Activated CD4-positive, alpha-beta T cell treated with anti-CD3 and anti-CD28 coated beads for 4 hours (primary cell): ENCODE data around the gene PRELP.
"Not testable (repeated sequence)": the region's sequence is repeated elsewhere in the genome, so short reads cannot be mapped to it uniquely, and the experiment has no call there.

Experiments
- DNase-seq, 2 donors: peaks; one replicate each; pipeline ENCODE4 v3.0.0-alpha.2; 2020

Gene PRELP

DNA sequence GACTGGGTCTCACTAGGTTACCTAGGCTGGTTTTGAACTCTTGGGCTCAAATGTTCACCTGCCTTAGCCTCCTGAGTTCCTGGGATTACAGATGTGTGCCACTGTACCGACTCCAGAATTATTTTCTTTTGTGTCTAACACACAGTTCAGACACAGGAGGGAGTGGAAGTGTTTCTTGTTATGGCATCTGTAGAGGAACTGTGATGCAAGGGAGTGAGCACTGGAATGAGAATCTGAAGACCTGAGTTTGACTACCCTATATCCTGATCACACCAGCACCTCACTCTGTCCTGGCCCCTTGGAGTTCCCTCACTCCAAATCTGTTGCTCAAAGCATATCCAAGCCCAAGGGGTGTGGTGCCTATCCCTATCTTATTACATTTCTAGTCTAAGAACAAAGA lies 33.5 kb downstream of the PRELP start:
- no peak for DNase-seq

DNA sequence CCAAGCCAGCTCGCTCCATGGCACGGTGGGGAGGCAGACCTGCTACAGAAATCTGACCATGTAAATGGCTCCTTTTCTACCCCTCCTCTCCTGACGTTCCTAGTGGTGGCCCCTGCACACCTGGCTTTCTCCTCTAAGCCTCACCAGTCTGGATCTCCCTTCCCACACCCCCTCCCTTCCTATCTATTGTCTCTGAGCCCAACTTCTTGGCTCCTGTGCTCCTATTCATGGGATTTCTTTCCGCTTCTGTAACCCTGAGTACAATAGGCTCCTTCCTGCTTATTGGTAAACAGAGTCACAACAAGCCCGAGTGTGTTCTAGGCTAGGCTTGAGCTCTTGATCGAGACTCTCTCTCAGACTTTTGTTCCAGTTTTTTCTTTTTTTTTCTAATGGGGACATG lies 35.9 kb downstream of the PRELP start:
- no peak for DNase-seq

DNA sequence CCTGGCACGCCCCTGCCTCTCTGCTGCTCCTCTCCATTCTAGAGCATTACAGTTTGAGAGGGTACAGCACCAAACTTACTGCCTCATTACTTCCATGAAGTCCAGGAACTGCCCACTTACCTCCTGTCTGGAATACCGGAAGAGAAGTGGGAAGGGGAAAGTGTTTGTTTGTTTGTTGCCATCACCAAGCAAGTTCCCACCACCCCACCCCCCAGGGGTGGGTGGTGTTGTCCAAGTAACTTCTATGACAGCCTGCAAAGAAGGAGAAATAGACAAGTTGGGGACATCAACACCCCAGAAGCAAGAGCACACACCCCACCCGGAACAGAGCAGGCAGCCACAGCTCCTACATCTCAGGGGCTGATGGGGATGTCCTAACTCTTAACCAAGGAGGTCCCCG lies 36.3 kb downstream of the PRELP start:
- DNase-seq = no peak

DNA sequence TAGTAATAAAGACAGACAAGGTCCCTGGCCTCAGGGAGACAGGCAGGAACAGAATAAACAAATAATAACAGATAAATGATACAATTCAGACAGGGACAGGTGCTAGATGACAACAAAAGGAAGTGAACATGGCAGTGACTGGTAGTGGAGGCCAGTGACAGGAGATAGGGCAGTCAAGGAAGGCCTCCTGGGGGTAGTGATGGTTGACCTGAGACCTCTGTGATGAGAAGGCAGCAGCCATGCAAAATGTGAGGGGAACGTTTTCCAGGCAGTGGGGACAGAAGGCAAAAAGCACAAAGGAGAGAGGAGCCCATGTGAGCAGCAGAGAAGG lies 36.9 kb downstream of the PRELP start:
- DNase-seq = no peak

DNA sequence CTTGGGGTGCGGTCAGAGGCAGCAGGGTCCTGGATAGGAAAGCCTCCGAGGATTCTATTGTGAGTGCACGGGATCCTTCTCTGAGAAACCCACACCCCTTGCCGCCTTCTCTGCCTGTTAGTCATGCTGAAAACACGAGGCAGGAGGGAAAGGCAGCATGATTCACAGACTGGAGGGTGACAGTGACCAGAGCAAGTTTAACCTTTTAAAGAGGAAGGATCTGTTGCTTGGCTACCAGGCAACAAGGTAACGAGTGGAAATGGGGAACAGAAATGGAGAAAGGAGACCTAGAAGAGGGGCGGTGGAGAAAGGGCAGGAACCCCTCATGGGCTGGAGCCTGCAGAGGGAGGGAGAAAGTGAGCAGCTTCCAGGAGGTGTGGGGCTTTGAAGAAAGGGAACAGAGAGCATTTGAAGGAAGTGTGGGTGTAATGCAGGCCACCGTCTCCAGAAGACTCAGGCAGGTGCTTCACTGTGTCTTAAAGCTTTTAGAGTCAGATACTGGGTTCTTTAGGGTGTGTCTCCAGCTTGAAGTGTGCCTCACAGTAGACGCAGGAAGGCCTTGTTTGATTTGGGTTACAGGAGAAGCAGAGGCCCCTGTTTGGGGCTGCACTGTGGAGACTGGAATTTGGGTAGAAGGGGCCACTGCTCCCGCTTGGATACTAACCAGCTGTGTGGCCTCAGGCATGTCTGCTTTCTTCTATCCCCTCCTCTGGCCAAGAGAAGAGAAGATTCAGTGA lies 37.4 kb downstream of the PRELP start:
- DNase-seq = peak; percentile 42 to 55

DNA sequence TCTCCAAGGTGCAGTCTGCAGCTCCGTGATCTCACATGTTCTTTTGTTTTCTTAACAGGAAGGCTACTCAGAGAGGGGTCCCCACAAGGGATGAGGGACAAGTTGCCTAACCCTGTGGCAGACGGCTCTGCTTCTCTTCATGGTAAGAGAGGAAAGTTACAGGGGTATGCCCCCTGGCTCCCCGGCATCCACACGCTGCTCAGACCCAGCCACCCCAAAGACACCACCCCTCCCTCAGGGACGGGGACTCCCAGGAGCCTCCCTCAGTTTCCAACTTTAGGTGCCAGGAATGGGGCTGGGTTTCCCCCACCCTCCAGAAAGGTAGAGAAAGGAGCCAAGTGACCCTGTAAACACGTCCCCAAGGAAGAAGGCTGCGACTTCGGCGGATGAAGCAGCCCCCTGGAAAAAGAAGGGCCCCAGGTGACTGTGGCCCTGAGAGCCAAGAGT lies 38.0 kb downstream of the PRELP start:
- no peak for DNase-seq

DNA sequence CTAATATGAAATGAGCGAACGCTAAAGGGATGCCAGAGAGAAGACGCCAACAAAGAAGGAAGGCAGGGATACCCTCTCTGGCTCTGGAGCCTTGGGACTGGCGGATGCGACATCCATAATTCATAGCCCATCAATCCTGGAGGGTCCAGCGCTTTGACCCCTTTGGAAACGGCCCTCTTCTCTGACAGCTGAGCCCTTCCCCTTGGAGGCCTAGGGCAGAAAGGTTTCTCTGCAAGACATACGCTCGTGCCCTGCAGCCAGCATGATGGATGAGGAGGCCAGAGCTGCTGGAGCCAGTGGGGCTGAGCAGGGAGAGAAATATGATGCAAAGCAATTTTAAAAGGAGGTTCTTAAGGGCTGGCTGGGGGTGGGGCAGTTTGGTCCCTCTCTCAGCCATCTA lies 40.6 kb downstream of the PRELP start:
- no peak for DNase-seq

DNA sequence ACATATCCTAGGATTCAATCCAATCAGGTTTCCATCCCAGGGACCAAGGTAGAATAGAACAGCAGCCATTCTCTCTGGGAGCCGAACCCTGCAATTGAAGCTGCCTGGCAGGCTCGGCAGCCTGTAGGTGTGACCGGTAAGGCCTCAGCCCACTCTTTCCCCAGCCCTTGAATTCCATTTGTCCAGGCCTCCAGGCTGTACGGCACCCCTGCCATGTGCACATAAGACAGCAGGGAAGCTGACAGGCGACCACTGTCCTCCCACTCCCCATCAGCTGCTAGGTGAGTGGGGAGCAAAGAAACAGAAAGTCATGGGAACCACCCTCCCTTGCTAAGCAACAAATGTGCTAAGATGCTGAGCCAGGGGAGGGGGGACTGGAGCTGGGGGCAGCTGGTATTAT lies 41.3 kb downstream of the PRELP start:
- DNase-seq = no peak

DNA sequence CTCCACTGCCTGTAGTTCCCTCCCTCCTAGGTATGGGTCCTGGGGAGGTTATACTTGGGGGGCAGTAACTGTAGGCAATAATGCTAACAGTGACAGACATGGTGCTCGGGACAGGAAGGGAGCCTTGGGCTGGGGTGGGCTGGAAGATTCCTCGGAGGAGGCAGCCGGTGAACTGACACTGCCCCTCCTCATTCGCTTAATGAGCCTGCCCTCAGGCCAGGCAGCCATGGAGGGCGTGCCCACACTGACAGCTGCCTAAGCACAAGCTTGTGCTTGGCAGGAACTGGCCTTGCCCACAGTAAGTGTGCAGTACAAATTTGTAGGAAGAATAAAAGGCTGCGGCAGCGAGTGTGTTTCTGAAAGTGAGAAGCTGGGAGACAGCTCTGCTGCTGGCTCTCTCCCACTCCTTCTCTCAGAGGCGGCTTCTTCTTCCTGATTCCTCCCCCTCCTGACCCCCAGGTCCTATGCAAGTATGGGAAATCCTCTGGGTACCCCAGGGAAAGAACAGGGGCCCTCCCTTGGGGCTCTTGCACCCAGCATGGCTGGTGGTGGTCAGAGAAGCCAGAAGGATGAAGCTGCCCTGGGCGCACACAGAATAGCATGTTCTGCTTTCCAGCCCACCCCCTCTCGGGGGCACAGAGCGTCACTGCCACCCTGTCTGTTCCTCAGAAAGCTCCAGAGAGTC lies 42.0 kb downstream of the PRELP start:
- no peak for DNase-seq

DNA sequence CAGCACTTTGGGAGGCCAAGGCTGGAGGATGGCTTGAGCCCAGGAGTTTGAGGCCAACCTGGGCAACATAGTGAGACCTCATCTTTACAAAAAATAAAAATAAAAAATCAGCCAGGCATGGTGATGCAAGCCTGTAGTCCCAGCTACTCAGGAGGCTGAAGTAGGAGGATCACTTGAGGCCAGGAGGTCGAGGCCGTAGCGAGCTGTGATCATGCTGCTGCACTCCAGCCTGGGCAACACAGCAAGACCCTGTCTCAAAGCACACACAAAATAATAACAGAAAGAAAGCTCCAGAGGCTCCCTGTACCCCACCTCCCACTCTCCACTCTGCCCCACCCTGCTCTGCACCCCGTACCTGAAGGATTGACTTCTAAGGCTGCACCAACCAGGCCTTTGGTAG lies 42.5 kb downstream of the PRELP start:
- not testable (repeated sequence) for DNase-seq

DNA sequence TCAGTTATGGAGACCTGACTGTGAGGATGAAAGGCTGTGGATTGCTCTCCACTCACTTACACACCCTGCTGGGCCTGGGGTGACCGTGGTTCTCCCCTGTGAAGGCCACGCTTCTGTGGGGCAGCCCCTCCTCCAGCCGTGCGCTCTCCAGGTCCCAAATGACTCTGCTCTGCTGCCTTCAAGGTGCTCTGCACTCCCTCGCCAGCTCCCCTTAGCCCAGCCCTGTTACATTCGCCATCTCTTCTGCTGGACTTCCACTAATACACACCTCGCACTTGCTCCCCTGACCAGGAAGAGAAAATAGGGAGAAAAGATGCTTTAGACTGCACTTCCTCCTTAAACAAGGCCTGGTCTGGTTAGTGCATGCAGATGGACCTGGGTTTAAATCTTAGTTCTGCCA lies 42.9 kb downstream of the PRELP start:
- DNase-seq = no peak

DNA sequence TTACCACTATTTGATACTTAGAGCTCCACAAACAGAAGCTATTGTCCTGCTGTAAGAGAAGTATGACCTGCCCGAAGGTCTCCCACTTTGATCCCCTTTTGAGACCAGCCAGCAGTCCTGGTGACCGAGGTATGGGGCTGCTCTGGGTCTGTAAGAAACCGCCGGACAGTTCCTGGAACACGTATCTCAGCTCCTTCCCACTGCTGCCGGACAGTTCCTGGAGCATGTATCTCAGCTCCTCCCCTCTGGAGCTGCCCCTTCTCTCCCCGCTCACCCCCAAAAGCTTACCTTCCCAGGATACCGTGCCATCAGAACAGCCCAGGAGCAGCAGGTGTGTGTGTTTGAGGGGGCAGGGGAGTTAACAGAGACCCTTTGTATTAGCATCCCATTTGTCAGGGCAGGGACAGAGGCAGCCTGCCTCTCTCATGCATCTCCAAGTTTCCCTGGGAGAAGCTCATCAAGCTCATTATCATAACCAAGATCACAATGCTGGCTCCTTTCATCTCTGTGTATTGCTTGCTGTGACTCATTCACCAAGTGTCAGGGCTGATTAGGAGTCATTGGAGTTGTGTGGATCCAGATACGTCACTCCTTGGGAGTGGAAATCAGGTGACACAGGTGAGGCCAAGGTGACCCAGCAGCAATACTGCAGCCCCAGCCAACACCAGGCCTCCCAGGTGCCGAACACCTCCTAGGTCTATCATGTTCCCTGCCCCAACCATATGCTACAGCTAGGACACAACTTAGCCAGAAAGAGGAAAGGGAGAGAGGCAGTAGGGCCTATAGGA lies 43.6 kb downstream of the PRELP start:
- no peak for DNase-seq

DNA sequence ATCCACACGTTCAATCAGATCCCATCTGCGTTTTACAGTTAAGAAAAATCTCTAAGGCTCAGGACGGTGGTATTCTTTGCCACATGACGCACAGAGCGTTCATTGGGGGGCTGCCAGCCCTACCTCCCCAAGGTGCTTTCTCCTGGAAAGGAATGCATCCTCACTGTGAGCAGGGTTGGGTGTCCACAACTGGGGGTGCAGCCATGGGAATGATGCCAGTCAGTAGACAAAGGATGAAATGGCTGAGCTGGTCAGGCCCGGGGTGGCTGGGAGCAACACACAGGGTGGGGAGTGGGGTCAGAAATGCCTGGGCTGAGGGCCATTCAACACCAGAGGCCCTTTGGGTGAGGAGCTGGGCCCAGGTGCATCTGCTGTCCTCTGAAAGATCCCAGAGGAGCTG lies 44.3 kb downstream of the PRELP start:
- no peak for DNase-seq

DNA sequence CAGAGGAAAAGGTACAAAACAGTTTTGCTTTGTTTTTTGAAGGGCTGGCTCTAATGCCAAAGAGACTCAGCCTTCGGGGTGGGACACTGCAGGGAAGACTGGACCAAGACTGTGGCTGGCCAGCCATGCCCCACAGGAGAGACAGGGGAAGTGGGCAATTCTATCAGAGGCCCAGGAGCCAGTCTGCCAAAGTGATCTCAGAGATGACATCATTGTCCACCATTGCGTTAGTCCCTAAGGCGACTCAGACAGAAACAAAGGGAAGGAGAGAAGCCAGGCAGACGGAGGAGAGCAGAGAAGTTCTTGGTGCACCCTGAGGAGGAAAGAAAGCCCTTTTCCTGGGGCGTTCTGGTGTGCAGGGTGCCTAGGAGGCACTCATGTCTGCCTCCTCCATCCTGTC lies 44.7 kb downstream of the PRELP start:
- no peak for DNase-seq

DNA sequence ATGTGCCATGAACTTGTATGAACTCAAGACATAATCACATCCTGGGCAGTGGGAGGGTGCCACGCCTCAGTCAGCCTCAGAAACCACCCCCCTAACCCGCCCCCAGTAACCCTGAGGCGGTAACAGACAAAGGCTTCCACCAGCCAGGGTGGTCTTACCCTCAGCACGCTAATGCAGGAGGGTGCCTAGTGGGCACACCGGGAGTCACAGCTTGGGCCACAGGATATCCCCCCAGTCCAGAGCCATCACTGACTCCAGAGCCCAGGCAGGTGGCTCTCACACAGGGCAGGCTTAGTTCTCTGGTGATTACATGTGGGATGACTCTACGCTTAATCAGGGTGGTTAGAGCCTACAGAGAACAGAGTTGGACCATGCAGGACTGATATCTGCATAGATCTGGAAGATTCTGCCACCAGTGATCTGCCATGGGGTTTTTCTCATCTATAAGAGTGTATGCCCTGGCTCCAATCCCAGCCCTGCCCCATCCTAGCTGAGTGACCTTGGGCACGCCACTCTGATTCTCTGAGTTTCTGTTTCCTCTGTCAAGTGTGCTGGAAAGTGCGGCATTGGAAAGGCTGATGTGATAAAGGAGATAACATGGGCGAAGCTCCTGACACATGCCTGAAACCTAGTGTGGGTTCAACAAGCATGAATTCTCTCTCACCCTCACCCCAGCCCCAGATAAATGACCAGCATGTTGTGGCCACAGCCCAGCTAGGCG lies 45.6 kb downstream of the PRELP start:
- DNase-seq = no peak

DNA sequence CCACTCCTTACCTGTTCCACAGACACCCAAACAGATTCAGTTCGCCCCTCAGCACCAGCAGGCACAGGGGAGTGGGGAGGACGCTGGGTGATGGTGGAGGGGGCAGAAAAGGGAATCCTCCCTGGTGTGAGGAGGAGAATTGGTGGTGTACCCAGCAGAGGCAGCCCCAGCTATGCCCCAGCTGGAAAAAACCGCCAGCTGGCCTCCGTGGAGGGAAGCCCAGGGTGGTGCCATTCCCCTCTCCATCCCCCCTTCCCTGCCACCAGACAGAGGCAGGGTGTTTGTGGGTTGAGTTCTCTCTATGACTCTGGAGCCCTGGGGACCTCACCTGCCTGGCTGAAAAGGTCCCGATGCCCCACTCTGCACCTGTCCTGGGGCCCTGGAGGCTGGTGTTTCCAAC lies 46.2 kb downstream of the PRELP start:
- DNase-seq = no peak

DNA sequence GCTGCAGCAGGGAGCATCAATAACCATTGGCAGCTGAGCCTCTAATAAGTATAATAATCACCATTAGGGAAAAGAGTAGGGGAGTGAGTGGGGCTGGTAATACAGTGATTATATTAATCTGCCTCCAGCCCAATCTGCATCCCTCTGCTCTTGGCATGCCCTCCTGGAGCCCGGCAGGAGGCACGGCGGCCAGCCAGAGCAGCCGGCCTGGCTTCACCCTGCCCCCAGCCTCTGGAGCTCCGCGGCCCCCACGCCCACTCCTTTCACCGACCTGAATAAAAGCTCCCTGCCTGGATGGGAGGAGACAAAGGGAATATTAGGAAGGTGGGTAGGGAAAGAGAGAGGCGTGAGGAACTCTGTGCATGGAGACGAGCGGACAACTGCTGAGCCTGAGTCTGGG lies 46.6 kb downstream of the PRELP start:
- DNase-seq = no peak

DNA sequence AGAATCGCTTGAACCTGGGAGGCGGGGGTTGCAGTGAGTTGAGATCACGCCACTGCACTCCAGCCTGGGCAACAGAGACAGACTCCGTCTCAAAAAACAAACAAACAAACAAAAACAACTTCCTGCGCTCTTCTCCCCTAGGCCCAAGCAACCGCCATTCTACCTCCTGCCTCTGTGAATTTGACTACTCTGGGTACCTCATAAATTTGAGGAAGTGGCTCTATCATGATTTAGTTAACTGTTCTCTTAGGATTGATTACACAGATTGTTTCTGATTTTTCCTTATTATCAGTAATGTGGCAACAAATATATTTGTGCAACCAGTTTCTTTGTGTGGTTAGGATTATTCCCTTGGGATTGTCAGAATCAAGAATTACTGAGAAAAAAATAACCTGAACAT lies 48.1 kb downstream of the PRELP start:
- no peak for DNase-seq

DNA sequence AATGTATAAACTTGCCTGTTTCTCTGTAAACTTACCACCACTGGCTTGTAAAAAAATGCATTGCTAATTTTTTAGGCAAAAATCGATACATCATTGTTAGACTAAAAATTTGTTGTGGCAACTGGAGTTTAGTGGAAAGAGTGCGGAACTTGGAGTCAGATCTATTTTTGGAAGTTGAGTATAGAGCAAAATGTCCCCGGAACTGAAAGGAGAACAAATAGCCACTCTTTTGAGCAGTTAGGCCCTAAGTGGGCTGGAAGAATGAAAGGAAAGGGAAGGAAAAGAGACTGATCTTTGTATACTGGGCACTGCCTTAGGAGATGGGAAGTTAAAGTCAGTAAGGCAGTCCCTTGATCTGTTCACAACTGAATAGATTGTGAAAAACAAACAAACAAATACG lies 48.5 kb downstream of the PRELP start:
- DNase-seq = no peak

DNA sequence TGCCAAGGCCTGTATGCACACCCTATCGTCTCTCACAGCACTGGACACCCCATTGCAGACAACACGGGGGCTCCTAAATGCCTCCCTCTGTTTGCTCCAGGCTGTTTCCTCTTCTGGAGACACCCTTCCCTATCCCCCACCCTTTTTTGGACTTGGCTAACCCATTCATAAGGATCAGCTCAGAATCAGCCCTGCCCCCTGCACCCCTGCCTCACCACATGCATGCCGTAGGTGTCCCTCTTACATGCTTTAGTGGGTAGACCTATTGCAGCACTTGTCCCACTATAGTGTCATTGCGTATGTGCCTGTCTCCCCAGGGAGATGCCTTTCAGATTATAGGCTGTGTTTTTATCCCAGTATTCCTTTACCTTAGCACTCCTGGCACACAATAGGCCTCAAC lies 49.2 kb downstream of the PRELP start:
- DNase-seq = no peak

DNA sequence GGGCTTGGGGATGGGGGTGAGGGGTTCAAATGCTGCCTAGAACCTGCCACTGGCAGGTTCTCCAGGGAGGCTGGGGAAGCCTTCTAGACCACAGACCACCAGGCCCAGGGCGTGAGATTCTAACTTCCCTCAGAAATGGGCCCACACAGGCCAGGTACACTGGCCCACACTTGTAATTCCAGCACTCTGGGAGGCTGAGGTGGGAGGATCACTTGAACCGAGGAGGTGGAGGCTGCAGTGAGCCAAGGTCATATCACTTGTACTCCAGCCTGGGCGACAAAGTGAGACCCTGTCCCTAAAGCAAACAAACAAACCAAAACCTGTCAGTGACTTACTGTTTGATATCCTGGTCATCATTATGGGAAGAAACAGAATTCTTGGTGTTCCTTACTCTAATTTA lies 50.1 kb downstream of the PRELP start:
- no peak for DNase-seq

DNA sequence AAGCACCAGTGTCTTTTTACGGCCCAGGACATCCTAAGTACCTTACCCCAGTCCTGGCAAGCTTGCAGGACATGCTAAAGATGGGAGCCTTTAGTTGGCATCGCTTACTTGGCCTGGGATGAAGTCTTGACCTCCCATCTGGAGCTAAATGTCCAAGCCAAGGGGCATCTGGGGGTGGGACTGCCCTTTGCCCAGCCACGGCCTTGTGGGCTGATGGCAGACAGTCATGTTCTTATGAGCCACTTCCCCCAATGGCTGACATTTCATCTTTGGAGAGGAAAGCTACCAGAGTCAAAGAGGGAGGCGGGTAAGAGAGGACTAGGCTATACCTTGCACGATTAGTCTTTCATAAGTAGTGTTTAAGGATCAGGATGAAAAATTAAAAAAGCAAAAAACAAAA lies 50.5 kb downstream of the PRELP start:
- DNase-seq = no peak

DNA sequence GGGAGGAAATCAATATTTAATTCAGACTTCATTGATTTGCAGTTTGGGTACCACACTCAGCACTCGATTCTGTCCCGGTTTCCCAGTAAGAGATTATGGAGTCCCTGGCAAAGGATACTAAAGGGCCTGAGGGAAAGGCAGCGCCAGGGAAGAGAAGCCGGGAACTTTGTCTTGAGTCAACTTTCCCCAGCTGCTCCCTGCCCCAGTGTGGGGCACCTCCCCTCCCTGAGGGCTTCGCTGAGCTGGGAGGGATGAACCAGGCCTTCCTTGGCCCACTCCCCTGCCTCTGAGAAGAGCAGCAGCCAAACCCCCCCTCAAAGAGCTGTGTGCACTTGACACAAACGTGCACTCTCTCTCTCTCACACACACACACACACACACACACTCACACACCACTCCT lies 51.0 kb downstream of the PRELP start:
- no peak for DNase-seq

DNA sequence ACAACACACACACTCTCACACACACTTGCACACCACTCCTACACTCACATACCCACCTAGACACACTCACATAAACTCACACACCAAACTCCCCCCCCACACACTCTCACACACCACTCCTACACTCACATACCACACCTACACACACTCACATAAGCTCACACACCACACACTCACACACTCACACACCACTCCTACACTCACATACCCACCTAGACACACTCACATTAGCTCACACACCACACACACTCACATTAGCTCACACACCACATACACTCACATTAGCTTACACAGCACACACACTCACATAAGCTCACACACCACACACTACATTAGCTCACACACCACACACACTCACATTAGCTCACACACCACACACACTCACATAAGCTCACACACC lies 51.4 kb downstream of the PRELP start:
- no peak for DNase-seq
